HG03520 (cell line): ENCODE data around the gene COL15A1.

Experiments used
- ATAC-seq: cut with Tn5 transposase; IDR thresholded peaks from one replicate; pipeline ENCODE4 v1.9.1; 2021; ENCODE audit warnings: mild to moderate bottlenecking, moderate library complexity; ENCODE audit not compliant: unreplicated experiment

The COL15A1 gene

DNA sequence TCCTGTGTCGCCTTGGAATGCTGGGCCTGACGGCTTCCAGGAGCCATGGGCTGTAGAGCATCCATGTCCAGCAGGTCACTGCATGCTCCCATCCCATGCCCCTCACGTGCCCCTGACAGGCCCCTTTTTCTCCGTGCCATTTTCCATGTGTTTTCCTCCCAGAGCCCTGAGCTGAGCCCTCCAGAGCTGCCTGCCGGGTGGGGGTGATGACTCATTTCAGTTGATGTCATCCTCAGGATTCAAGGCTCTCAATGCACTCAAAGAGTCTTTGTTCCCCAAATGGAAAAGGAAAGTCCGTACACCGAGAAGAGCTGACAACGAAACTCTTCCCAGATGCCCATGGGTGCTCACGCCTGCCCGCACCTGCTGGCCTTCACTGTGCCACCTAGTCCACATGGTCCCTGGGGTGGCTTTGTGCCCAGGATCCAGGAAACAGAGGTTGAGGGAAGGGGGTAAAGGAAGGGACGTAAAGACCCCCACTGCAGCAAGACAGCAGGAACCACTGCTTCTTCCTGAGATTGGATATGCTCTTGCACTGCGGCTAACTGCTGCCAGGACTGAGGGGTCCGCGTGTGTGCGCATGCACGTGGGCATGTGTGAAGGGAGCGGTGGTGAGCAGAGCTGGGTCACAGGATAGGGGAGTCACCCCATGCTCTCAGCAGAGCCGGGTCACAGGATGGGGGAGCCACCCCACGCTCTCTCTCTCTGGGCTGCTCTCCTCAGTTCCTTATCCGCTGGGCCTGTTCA is 27.6 kb downstream of the COL15A1 start:
- no peak for ATAC-seq

DNA sequence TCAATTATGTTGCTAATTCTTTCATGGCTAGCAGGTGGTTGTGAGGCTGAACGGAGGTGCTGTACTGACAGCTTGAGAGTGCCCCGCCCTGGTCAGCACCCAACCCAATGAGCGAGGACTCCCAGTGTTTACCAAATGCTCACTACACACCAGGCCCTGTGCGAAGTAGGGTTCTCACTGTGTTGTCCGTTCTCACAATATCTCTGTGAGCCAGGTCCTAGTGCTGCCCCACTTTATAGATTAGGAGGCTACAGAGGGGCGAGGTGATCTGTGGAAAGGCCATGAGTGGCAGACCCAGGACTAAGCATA is 28.2 kb downstream of the COL15A1 start:
- ATAC-seq, result no peak

DNA sequence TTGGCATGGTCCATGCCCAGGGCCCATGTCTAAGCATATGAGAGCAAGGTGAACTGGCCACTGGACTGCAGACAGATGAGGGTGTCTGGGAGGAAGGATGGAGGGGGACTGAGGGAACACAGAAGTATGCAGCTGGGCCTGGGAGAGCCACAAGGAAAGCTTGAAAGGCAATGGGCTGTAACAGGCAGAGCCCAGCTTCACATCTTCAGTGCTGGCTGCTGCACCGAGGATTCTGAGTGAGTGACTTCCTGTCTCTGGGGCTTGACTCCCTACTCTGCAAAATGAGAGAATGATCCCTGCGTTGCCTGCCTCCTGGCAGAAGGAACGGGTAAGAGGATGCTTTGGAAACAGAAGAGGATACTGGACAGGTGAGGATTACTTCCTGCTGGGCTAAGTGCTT is 29.0 kb downstream of the COL15A1 start:
- ATAC-seq, result no peak

DNA sequence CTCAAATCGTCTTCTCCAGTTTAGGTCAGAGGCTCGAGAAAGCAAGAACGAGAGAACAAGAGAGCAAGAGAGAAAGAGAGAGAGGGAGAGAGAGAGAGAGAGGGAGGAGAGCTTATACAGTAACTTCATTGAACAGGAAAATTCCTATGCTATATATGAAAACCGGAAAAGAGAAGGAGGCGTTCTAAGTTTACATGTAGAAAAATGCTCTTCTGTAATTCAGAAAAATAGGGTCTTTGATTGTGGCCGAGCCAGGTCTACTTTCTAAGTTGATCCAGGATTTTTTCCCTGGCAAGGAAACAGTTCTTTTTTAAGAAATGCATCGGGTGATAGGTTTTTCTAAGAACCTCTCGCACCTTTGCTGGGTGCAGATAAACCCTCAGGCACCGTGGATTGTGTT is 29.5 kb downstream of the COL15A1 start:
- no peak for ATAC-seq

DNA sequence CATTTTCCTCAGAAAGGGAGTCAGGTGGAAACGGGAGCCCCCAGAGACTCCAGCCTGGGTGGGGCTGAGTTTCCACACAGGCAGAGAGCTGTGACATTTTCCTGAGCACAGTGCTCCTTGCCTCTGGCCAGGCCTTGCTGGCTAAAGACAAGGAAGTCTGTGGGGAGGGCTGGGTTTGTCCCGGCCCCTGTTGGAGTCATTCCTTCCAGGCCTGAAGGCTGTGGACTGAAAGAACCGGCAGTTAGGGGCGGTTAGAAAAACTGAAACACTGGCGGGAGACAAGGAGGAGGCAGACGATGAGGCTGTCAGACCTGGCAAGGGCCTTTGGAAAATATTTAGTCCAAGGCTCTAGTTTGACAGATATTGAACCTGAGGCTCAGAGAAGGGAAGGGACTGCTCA is 29.9 kb downstream of the COL15A1 start:
- no peak for ATAC-seq

DNA sequence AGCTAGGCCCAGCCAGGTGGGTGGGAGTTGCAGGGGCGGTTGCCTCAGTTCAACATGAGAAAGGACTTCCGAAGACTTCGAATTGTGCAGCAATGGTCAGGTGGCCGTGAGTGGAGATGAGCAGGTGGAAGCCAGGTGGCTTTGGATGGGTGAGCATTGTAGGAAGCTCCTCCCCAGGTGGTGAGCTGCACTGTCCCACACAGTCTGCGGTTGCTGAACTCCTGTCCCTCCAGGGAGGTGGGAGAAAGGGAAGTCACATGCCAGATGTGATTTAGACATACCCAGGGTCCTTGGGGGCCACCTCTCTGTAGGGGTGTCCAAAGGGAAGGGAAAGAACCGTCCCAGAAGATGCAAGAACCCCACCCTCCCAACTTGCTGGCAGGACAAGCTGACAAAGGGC is 30.4 kb downstream of the COL15A1 start:
- ATAC-seq, result no peak

DNA sequence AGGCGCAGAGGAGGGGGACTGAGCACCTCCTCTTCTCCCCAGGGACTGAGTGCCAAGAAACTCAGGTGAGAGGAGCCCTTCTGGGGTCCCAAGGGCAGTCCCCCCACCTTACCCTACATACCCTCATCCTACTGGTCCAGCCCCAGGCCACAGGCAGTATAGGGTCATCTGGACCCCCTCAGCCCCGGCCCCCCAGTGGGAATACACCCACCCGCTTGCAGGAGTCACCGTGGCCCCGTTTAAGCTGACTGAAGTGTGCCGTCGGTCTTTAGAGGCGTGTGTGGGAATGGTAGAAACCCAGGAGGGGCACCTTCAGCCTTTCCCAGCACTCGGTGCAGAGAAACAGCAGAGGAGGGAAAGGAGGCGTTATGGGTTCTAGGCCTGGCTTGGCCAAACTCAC is 30.8 kb downstream of the COL15A1 start:
- no peak for ATAC-seq

DNA sequence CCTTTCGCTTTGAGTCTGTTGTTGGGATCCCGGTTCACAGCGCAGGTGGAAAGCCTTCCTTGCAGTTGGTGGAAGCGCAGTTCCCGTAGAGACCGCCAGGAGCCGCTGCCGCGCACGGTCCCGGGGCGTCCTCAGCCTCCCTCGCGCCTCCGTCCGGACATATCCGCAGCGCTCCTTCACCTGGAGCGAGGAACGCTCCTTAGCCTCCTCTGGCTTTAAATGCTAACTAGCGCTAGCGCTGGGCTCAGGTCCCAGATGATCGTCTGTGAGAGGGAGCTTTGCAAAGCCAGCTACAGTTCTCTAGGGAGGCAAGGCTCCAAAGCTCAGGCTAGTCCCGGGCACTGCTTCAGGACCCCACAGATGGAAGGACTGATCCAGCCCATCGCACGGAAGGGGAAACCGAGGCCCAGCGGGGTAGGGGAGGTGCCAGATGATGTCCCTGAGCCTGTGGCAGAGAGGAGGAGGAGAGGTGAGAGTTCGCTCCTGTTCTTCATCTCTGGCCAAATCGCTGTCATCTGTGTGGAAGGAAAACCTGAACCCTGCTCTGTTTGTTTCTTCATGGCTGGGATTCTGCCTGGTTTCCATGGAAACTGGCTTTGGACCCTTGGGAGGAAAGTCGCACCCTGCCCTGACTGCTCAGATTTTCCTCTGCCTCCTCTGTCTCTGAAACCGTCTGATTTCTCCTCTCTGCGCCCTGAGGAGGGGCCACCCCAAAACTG is 31.4 kb downstream of the COL15A1 start:
- peak; percentile 88 for ATAC-seq

DNA sequence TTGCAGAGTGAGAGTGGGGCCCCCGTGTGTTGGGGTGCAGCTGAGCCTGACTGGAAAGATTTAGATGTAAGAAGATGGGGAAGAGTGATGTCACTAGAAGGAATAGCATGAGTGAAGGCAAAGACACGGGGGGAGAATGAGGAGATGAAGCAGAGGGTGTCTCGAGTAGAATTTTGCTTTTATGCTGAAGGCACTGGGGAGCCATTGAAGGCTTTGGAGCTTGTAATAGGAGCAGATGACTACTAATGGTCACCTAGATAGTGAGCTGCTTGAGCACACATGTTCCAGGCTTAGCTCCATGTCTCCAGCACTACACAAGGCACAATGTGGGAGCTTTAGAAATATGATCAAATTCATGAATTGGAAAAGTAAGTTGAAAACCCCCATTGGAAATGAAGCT is 32.1 kb downstream of the COL15A1 start:
- no peak for ATAC-seq

DNA sequence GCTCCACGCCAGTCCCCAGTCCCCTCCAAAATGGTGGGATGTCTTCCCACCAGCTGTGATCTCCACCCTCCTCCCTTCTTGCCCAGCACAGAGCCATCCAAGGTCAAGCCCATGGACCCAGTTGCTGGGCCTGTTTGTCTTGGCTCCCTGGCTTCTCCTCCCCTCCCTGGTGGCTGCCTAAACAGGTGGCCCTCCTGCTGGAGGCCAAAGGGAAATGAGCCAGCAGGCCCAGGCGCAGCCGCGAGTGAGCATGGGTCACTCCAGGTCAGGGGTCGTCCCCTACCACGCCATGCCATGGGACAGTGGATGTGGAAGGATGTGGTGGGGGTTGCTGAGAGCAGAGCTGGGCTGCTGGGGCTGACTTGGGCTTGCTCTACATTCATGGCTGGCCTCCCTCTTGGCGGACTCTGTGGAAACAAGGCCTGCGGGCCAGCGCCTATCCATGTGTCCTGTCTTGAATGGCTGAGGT is 33.6 kb downstream of the COL15A1 start:
- no peak for ATAC-seq

DNA sequence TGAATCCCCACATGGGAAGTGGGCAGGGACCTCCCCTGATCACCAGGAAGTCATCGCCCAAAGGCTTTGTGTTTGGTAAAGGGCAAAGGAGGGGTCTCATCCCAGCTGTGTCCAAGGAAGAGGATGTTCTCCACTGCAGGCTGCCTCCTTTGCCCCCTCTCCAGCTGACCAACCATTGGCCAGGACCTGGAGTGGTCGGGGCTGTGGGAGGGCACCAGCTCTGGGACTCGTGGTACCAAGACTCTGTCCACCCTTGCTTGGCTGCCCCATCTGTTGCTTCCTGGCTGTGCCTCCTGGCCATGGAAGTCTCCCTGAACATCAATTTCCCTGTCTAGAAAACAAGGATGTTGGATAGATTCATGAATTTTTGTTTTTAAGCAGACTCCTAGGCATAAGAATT is 34.1 kb downstream of the COL15A1 start:
- no peak for ATAC-seq

DNA sequence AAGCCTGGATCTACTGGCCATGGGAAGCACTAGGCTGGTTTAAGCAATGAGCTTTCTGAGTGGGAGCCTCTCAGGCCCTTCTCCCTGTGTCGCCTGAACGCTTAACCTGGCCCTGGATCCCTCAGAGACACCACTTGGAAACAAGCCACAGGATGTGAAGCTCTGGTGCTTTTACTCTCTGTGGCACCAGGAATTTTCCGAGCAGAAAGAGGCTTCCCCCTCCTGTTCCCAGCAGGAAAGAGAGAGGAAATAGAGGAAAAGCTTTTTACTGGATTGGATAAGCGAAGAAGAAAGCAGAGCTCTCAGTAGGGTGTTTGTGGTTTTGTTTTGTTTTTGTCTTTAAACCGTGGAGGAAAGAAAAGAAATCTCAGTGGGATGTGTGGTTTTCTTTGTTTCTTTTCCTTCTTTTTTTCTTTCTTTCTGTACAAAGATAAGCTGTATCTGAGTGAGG is 34.5 kb downstream of the COL15A1 start:
- no peak for ATAC-seq

DNA sequence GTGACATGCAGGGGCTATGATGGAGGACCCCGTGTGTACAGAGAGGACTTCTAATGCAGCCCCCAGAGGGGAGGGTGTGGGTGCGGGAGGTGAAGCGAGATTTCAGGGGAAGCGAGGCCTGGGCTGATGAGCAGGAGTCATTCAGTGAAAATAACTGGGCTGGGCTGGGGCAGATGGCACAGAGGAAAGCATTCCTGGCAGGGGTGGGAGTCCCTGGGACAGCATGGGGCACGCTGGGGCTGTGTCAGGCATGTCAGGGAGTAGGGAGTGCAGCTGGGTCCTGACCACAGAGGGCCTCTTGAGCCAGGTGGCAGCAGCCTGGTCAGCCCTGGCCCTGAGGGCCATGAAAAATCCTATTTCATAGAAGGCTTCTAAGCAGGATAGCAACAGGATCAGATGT is 36.6 kb downstream of the COL15A1 start:
- ATAC-seq, result no peak

DNA sequence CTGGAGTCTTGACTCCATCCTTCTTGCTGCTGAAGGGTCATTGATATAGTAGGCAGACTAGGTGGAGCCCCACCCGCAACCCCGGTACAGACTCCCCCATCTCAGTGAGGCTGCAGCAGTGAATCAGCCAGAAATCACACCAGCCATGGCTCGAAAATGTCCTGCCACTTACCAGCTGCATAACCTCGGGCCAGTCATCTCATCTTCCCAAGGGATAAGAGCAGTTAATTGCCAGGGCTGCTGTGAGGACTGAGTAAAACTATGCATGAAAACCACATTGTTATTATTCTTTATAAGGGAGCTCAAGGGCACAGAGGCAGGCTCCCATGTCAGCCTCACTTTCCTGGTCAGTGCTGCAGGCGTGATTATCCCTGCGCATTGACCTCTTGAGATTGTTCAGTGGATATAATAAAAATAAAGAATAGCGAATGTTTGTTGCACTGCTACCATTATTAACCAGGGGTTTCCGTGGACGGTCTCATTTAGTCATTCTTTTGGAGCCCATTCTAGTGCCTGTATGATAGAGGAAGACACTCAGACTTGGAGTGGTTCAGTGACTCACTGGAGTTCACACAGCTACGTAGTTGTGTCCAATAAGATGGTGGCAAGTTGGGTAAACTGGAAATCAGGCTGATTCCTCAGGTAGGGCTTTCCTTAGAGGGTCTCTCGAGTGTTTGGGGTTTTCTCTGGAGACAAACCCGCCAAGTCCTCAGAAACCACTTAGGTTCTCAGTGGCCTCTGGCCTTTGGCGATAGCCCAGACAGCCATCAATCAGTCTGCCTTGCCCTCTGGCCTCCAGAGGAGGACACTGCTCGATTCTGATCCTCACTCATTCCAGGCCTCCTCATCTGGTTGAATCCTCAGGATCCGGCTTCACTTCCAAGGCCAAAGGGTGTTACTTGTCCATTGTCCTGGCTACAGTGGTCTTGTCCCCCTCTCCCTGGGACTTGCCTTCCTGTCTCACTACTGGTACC is 39.9 kb downstream of the COL15A1 start:
- ATAC-seq, result no peak

DNA sequence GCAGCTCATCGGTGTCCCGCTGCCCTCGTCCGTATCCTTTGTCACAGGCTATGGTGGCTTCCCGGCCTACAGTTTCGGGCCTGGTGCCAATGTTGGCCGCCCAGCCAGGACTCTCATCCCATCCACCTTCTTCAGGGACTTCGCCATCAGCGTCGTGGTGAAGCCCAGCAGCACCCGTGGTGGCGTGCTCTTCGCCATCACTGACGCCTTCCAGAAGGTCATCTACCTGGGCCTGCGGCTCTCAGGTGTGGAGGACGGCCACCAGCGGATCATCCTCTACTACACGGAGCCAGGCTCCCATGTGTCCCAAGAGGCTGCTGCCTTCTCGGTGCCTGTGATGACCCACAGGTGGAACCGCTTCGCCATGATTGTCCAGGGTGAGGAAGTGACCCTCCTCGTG is 41.9 kb downstream of the COL15A1 start:
- ATAC-seq, result no peak

DNA sequence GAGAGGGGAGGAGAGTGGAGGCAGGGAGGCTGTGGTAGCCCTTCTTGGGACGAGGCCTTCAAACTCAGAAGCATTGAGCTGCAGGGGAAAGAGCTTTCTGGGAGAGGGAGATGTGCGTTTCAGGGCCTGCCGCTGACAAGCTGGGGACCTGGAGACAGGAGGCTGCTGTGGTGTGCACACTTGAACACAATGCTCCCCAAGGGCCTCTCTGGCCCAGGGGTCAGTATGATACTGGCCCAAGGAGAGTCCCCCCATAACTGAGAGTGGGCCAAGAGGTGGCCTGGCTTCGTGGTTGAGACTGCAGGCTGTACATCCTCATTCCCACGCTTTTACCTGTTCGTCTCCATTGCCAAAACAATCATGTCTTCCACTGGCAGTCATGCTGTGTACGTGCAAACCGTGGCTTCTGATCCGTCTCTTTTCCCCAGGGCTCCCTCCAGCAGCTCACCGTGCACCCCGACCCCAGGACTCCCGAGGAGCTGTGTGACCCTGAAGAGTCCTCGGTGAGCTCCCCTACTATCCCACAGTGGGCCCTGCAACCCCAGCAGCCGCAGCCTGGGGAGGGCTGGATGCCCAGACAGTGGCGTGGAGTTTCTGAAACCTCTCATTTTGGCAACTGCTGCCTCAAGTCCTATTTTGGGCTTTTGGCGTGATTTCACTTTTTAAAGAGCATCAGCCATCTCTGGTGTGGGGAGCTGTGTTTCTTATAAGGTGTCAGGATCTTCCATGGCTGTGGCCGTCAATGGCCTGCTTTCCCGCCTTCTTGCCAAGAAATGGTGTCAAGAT is 43.4 kb downstream of the COL15A1 start:
- no peak for ATAC-seq

DNA sequence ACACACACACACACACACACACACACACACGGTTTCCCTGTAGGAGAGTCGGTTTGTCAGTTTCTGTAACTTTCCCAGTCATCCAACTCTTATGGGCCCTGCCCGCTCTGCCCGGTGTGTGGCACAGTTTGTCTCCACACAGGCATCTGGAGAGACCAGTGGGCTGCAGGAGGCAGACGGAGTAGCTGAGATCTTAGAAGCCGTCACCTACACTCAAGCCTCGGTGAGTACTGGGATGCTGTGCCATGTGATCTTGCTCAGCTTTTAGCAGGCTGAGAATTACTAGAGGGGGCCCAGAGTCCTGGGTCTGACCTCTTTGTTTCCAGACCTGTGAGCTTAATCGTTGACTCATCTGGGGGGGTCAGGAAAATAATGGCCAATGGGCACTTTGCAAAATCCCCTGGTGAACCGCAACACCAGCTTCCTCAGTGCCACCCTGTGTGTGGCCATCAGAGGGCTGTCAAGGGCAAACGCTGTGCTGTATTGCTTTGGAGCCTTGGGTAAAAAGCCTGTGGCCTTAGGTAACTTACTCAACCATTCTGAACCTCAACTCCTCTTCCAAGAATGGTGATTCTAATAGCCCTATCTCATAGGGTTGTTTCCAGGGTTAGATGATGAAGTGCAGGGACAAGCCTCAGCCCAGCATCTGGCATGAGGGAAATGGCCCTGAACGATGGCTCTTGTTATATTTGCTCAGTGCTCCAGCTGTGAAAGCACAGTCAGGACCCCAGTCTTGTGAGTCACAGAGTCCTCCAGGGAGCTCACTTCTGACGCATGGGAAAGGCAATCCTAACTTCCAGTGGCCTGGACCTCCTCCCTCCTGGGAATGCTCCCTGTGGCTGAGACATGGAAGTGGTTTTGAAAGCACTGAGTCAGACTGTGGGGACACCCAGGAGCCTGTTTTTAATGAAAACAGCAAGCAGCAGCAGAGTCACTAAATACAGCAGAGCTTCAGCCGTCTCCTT is 45.6 kb downstream of the COL15A1 start:
- ATAC-seq, result no peak

DNA sequence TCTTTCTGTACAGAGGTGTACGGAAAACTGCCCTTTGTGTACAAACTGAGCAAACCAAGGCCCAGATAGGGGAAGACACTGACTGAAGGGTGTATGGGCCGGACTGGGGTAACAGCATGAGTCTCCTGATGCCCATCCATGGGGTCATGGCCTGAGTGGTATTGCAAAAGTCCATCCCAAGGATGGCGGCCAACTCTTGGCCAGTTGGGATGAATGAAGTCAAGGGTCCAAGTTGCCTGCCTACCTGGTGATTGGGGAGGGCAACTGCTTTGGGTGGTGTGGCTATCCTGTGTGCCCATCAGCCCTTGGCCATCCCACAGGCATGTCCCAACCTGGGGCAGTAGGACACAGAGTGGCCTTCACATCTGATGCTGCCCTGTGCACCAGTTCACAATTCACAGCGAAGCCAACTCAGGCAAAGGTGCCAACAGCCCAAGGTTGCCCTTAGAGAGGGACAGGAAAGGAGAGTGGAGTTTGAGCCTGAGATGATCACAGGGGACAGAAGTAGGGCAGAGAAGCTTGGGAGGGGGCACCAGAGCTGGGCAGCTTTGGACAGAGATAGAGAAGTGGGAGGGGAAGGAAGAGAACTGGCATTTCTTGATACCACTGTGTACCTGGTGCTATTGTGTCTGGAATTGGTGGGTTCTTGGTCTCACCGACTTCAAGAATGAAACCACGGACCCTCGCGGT is 46.6 kb downstream of the COL15A1 start:
- no peak for ATAC-seq
